Activated gamma-delta T cell (primary cell): Measurements from ENCODE around the gene GPANK1.
A peak's percentile ranks its signal among the peaks of the same experiment; 100 is the strongest.

Source experiments
- DNase-seq: peaks from one replicate; lab custom pipeline; 2025; lab: John Stamatoyannopoulos, UW

GPANK1 gene

GRCh38 chr6:31639449-31639861 lies 25.3 kb downstream of the GPANK1 start:
- no peak for DNase-seq

DNA sequence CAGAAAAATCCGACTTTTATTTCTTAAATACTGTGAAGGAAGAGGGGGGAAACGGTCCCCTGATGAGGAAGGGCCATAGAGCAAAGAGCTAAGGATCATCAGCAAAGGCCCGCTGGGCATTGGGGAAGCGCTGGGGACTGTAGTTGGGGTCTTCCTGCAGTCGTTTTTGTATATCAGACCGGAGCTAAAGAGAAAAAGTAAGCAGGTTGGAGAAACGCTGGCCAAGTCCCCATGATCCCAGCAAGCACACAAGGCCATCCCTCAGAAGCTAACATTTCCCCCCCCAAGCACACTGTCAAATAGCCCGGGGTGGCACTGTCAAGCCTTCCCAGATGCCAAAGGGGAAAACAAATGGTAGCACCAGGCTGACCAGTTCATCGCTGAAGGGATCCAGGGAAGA lies 25.8 kb downstream of the GPANK1 start:
- no peak for DNase-seq

GRCh38 chr6:31636698-31637596 lies 27.9 kb downstream of the GPANK1 start:
- DNase-seq = no peak

- DNase-seq = no peak
Observed at GRCh38 chr6:31634969-31635575, 29.7 kb downstream of the GPANK1 start.

GRCh38 chr6:31634131-31634530 lies 30.7 kb downstream of the GPANK1 start:
- no peak for DNase-seq

GRCh38 chr6:31633447-31633846 lies 31.4 kb downstream of the GPANK1 start:
- no peak for DNase-seq

- DNase-seq = no peak
Observed at GRCh38 chr6:31632279-31632946, 32.4 kb downstream of the GPANK1 start.

GRCh38 chr6:31631681-31632278 lies 33.0 kb downstream of the GPANK1 start:
- DNase-seq = no peak

- no peak for DNase-seq
Observed at GRCh38 chr6:31631209-31631608, 33.6 kb downstream of the GPANK1 start.

- DNase-seq = no peak
Observed at GRCh38 chr6:31630177-31630934, 34.4 kb downstream of the GPANK1 start.

DNA sequence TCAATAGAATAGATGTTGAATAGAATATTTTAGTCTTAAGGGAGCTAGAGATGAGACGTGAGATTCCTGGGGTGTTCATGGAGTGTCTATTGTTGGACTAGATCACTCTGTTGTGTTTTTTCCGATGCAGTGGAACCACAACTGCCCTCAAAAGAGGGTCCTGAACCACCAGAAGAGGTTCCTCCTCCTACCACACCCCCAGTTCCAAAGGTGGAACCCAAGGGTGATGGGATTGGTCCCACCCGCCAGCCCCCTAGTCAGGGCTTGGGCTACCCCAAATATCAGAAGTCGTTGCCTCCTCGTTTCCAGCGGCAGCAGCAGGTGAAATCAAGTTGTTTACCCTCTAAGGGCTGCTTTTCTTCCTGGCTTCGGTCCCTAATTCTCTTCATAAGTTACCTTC lies 35.8 kb downstream of the GPANK1 start:
- no peak for DNase-seq

GRCh38 chr6:31627690-31628287 lies 37.0 kb downstream of the GPANK1 start:
- no peak for DNase-seq

- no peak for DNase-seq
Observed at GRCh38 chr6:31626952-31627351, 37.8 kb downstream of the GPANK1 start.

DNA sequence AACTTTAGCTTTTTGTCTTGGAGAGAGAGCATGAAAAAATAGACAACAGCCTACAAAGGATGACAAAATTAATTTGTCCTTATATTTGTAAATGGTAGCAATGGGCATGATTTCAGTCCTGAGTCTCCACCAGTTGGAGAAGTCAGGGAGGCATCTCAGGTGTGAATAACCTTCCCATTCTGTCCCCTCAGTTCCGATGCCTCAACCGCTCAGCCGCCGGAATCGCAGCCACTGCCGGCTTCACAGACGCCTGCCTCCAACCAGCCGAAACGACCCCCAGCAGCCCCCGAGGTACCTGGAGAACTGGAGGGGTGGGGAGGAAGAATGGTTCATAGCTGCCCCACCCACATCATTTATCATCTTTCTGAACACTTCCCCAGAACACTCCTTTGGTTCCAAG lies 40.7 kb downstream of the GPANK1 start:
- no peak for DNase-seq

DNA sequence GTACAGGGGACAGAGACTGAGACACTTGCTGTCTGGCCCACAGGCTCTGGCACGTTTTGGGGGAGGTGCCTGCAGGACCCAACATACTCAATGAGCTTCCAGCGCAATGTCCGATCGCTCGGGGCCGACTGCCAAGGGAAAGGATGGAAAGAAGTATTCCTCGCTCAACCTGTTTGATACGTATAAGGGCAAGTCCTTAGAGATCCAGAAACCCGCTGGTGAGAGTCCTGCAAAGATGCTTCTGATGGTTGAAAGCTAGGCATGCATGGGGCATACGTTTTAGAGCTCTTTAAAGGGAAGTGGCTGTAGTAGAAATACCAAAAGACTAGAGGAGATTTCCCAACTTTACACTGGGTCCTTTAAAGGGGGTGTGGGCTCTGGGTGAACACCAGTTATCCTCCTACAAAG lies 42.1 kb downstream of the GPANK1 start:
- DNase-seq = no peak

GRCh38 chr6:31621991-31622390 lies 42.8 kb downstream of the GPANK1 start:
- no peak for DNase-seq

DNA sequence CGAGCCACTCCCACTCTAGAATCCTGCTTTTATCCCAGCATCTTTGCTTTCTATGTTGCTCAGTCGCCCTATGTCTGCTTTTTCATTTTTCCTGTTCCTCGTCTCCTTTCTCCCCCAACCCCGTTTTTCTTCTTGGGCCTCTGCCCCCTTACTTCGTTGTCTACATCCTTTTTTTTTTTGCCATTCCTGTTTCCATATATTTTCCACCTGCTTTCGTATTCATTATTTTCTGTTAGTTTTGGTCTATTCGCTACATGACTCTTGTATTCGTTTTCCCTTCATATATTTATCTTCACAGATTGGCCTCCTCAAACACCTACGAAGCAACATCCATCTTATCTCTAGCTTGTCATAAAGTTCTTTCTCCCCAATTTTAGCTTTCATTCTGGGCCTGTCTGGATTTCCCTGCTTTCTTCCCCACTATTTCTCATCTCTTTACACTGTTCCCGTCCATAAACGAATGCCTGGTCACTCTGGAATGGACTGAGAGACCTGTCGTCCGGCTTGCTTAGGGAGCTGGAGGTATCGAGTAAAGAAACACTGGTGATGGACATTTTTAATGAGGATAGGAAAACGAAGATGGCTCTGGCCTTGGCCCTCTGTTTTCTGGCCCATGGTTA lies 43.4 kb downstream of the GPANK1 start:
- no peak for DNase-seq

- DNase-seq = peak; percentile 88
Observed at GRCh38 chr6:31620586-31621319, 44.0 kb downstream of the GPANK1 start, which contains the start of gene PRRC2A. Gene PRRC2A (plus strand): TSS chr6:31620715. CDS start chr6:31622790, 2,075 bp downstream.

- peak; percentile 90 for DNase-seq
Observed at GRCh38 chr6:31619805-31620585, 44.8 kb downstream of the GPANK1 start.
